ENCODE results near the gene SOBP. TPM values are rescaled to one million over a fixed set of nuclear protein-coding genes. Genes with fewer than 3 reads are reported as not detected.

The SOBP gene
- polyA plus RNA-seq, 1 donor (not counting 4 experiments of a cell fraction or from before 2014, with no cell fraction given): not detected

- no peak overlapping the region for H3K27ac ChIP-seq (ENCODE audit: control insufficient read depth, insufficient read depth, low read length)
- H3K4me1 ChIP-seq (ENCODE audit: control insufficient read depth, extremely low read depth, insufficient read depth, low read length): no peaks in the 10 kb centered on the region
- FAIRE-seq (no peak), DNase-seq (ENCODE audit: low read depth, low spot score) (no peak)
- H3K4me2 ChIP-seq (ENCODE audit: control insufficient read depth, extremely low read depth, insufficient read depth, low read depth, low read length): no peak overlapping the region
- TF ChIP-seq EZH2 (IDR thresholded peaks at IDR 0.05; ENCODE audit: low read length) (no peak), CTCF (optimal IDR thresholded peaks at IDR 0.05 in 1 of 3, IDR thresholded peaks at IDR 0.05 in 1 of 3, conservative IDR thresholded peaks at IDR 0.05 in 1 of 3; ENCODE audit: extremely low read depth in 1 of 3, insufficient read depth in 2 of 3, low read length in 3 of 3) (no peak)
- H3K9ac ChIP-seq (ENCODE audit: control insufficient read depth, extremely low read depth, insufficient read depth, low read length): no peak overlapping the region
- H3K4me3 ChIP-seq (ENCODE audit: control insufficient read depth in 2 of 3, extremely low read depth in 1 of 3, insufficient read depth in 2 of 3, low read depth in 1 of 3, low read length in 3 of 3): no peak overlapping the region
- H3K36me3 ChIP-seq (ENCODE audit: control insufficient read depth in 2 of 2, extremely low read depth in 1 of 2, insufficient read depth in 2 of 2, low read length in 2 of 2): no peaks in the 10 kb centered on the region
- H2AFZ ChIP-seq (ENCODE audit: control insufficient read depth, low read length): no peak overlapping the region
- no peaks in the 10 kb centered on the region for H3K9me3 ChIP-seq (ENCODE audit: control insufficient read depth, low read depth, low read length)
- dilution Hi-C loops (cut with MboI; ENCODE audit: extremely low pct_ligation_motif_present, low sequenced_read_pairs): no loop called here
- H4K20me1 ChIP-seq (ENCODE audit: control insufficient read depth, extremely low read depth, insufficient read depth, low read length): no peaks in the 10 kb centered on the region
- H3K79me2 ChIP-seq (ENCODE audit: control insufficient read depth, insufficient read depth, low read length): no peaks in the 10 kb centered on the region
- no peaks in the 10 kb centered on the region for H3K9me1 ChIP-seq (ENCODE audit: control insufficient read depth, extremely low read depth, insufficient read depth, low read length)
- H3K27me3 ChIP-seq (ENCODE audit: control insufficient read depth, extremely low read depth, insufficient read depth, low read length): peaks cover 13% of the 10 kb centered on the region
These were observed 176.4 kb downstream of the SOBP start for GRCh38 chr6:107666084-107666980.

- no peak overlapping the region for H3K9ac ChIP-seq (ENCODE audit: control insufficient read depth, extremely low read depth, insufficient read depth, low read length)
- H4K20me1 ChIP-seq (ENCODE audit: control insufficient read depth, extremely low read depth, insufficient read depth, low read length): no peaks in the 10 kb centered on the region
- H3K4me2 ChIP-seq (ENCODE audit: control insufficient read depth, extremely low read depth, insufficient read depth, low read depth, low read length): no peak overlapping the region
- FAIRE-seq: no peak
- no peaks in the 10 kb centered on the region for H3K4me1 ChIP-seq (ENCODE audit: control insufficient read depth, extremely low read depth, insufficient read depth, low read length)
- no peak overlapping the region for H2AFZ ChIP-seq (ENCODE audit: control insufficient read depth, low read length)
- H3K9me1 ChIP-seq (ENCODE audit: control insufficient read depth, extremely low read depth, insufficient read depth, low read length): no peaks in the 10 kb centered on the region
- H3K36me3 ChIP-seq (ENCODE audit: control insufficient read depth in 2 of 2, extremely low read depth in 1 of 2, insufficient read depth in 2 of 2, low read length in 2 of 2): no peaks in the 10 kb centered on the region
- H3K27ac ChIP-seq (ENCODE audit: control insufficient read depth, insufficient read depth, low read length): no peak overlapping the region
- H3K79me2 ChIP-seq (ENCODE audit: control insufficient read depth, insufficient read depth, low read length): no peaks in the 10 kb centered on the region
- no peak for TF ChIP-seq CTCF (optimal IDR thresholded peaks at IDR 0.05 in 1 of 3, IDR thresholded peaks at IDR 0.05 in 1 of 3, conservative IDR thresholded peaks at IDR 0.05 in 1 of 3; ENCODE audit: extremely low read depth in 1 of 3, insufficient read depth in 2 of 3, low read length in 3 of 3)
- TF ChIP-seq EZH2 (IDR thresholded peaks at IDR 0.05; ENCODE audit: low read length): no peak
- DNase-seq (ENCODE audit: low read depth, low spot score): no peak
- peaks cover 9% of the 10 kb centered on the region for H3K27me3 ChIP-seq (ENCODE audit: control insufficient read depth, extremely low read depth, insufficient read depth, low read length)
- no peaks in the 10 kb centered on the region for H3K9me3 ChIP-seq (ENCODE audit: control insufficient read depth, low read depth, low read length)
- no peak overlapping the region for H3K4me3 ChIP-seq (ENCODE audit: control insufficient read depth in 2 of 3, extremely low read depth in 1 of 3, insufficient read depth in 2 of 3, low read depth in 1 of 3, low read length in 3 of 3)
- dilution Hi-C loops (cut with MboI; ENCODE audit: extremely low pct_ligation_motif_present, low sequenced_read_pairs): no loop called here
These were observed 177.2 kb downstream of the SOBP start for GRCh38 chr6:107666981-107667601.
